Caco-2 (cell line): ENCODE measurements around the gene CEACAM7. TPM values are rescaled to one million over a fixed set of nuclear protein-coding genes. Genes with fewer than 3 reads are reported as not detected.

Source experiments
- BruUV-seq: library from RNA; stranded (reverse); fragments of 400-500 nt; replicated peaks from 2 replicates; lab custom pipeline; 2021; lab: Mats Ljungman, UMichigan
- CTCF ChIA-PET: fragments of 300-600 bp; sonication (Branson Sonifier 250); formaldehyde crosslinking; loops from one replicate; lab custom pipeline; 2022; ENCODE audit warnings: antibody characterized with exemption; lab: Charles Lee
- POLR2A ChIA-PET: fragments of 300-600 bp; sonication (Branson Sonifier 250); formaldehyde crosslinking; loops from one replicate; lab custom pipeline; 2022; ENCODE audit warnings: antibody characterized with exemption; lab: Charles Lee
- DNase-seq, 2 experiments: peaks; one replicate each; pipeline versions ENCODE4 v3.0.0 to v3.0.0-alpha.2; 2020 to 2022
- H3K27me3 ChIP-seq: replicated peaks from 2 replicates; pipeline ENCODE4 v1.6.0; 2011; ENCODE audit warnings: low read length; ENCODE audit not compliant: control insufficient read depth, insufficient read depth
- H3K36me3 ChIP-seq: 2 replicates; pipeline ENCODE4 v1.5.1; 2011; ENCODE audit warnings: low read length; ENCODE audit not compliant: control insufficient read depth, insufficient read depth
- H3K4me1 ChIP-seq: fragments of 250-450 bp; sonication (Bioruptor Pico); 2 replicates; pipeline ENCODE4 v1.5.1; 2020; ENCODE audit warnings: mild to moderate bottlenecking
- H3K4me3 ChIP-seq: 2 replicates; pipeline ENCODE4 v1.5.1; 2011; ENCODE audit warnings: low read depth, mild to moderate bottlenecking, control low read depth, low read length
- H3K9me3 ChIP-seq: fragments of 250-450 bp; sonication (Bioruptor Pico); 2 replicates; pipeline ENCODE4 v1.5.1; 2020; ENCODE audit warnings: mild to moderate bottlenecking, moderate library complexity
- H3K27ac Mint-ChIP-seq: one replicate; pipeline ENCODE4 v1.8.0; 2022; ENCODE audit warnings: mixed read lengths; ENCODE audit not compliant: unreplicated experiment
- H3K27me3 Mint-ChIP-seq: one replicate; pipeline ENCODE4 v1.8.0; 2022; ENCODE audit warnings: mixed read lengths; ENCODE audit not compliant: insufficient read depth, unreplicated experiment
- H3K36me3 Mint-ChIP-seq: one replicate; pipeline ENCODE4 v1.8.0; 2022; ENCODE audit warnings: mild to moderate bottlenecking, mixed read lengths; ENCODE audit not compliant: insufficient read depth, unreplicated experiment
- H3K4me1 Mint-ChIP-seq: one replicate; pipeline ENCODE4 v1.8.0; 2022; ENCODE audit warnings: low read depth, mixed read lengths; ENCODE audit not compliant: unreplicated experiment
- H3K4me3 Mint-ChIP-seq: one replicate; pipeline ENCODE4 v1.8.0; 2022; ENCODE audit warnings: mild to moderate bottlenecking, moderate library complexity, mixed read lengths; ENCODE audit not compliant: unreplicated experiment
- H3K9me3 Mint-ChIP-seq: one replicate; pipeline ENCODE4 v1.8.0; 2022; ENCODE audit warnings: mixed read lengths; ENCODE audit not compliant: unreplicated experiment
- intact Hi-C: fragments of 100-400 bp; cut with micrococcal nuclease; formaldehyde crosslinking; loops from one replicate; pipeline ENCODE4 v1.10.0; 2022; ENCODE audit not compliant: unreplicated experiment
- total RNA-seq: library from RNA; stranded (reverse); gene quantifications from 2 replicates; pipeline ENCODE4 v1.2.3, GENCODE V29; 2022
- TF ChIP-seq, protein P1 (sequence below), 2 experiments: fragments of 200-600 bp in 1 of 2; IDR thresholded peaks; 1 replicate in 1 of 2; 2 replicates in 1 of 2; pipeline versions ENCODE4 v1.5.1 to v1.8.0; 2011 to 2022; ENCODE audit warnings: antibody characterized with exemption in 1 of 2, control low read depth in 1 of 2, inconsistent platforms in 1 of 2, low read depth in 1 of 2, low read length in 1 of 2, mild to moderate bottlenecking in 1 of 2, moderate library complexity in 1 of 2; ENCODE audit not compliant: insufficient read depth in 1 of 2, severe bottlenecking in 1 of 2, unreplicated experiment in 1 of 2

CEACAM7 gene
- total RNA-seq, 1 experiment from 2014 or later: not detected

DNA sequence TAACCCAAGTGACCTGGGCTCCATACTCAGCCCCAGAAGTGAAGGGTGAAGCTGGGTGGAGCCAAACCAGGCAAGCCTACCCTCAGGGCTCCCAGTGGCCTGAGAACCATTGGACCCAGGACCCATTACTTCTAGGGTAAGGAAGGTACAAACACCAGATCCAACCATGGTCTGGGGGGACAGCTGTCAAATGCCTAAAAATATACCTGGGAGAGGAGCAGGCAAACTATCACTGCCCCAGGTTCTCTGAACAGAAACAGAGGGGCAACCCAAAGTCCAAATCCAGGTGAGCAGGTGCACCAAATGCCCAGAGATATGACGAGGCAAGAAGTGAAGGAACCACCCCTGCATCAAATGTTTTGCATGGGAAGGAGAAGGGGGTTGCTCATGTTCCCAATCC, 6.1 kb upstream of the CEACAM7 start:
- no peak overlapping the region for H3K27ac Mint-ChIP-seq
- 0 out of 2 replicates have a peak, but pooled peaks cover 4% of the 10 kb centered on the region for H3K9me3 ChIP-seq
- no peaks in the 10 kb centered on the region for H3K36me3 Mint-ChIP-seq
- intact Hi-C loops: no loop called here
- no TSS peak for BruUV-seq
- CTCF ChIA-PET: no interaction called here
- peaks cover 5% of the 10 kb centered on the region; the same call in 1 of the 2 replicates for H3K4me1 ChIP-seq
- peaks cover 4% of the 10 kb centered on the region for H3K27me3 Mint-ChIP-seq
- H3K4me1 Mint-ChIP-seq: peaks cover 18% of the 10 kb centered on the region
- POLR2A ChIA-PET: no interaction called here
- DNase-seq: no peak
- H3K4me3 Mint-ChIP-seq: no peak overlapping the region
- no peak overlapping the region for H3K4me3 ChIP-seq
- TF ChIP-seq, protein P1, sequence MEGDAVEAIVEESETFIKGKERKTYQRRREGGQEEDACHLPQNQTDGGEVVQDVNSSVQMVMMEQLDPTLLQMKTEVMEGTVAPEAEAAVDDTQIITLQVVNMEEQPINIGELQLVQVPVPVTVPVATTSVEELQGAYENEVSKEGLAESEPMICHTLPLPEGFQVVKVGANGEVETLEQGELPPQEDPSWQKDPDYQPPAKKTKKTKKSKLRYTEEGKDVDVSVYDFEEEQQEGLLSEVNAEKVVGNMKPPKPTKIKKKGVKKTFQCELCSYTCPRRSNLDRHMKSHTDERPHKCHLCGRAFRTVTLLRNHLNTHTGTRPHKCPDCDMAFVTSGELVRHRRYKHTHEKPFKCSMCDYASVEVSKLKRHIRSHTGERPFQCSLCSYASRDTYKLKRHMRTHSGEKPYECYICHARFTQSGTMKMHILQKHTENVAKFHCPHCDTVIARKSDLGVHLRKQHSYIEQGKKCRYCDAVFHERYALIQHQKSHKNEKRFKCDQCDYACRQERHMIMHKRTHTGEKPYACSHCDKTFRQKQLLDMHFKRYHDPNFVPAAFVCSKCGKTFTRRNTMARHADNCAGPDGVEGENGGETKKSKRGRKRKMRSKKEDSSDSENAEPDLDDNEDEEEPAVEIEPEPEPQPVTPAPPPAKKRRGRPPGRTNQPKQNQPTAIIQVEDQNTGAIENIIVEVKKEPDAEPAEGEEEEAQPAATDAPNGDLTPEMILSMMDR (IDR thresholded peaks at IDR 0.05; ENCODE audit: insufficient read depth in 1 of 2, low read depth in 1 of 2, low read length in 1 of 2, severe bottlenecking in 1 of 2, unreplicated experiment in 1 of 2): no peak
- no peaks in the 10 kb centered on the region for H3K9me3 Mint-ChIP-seq
- H3K27me3 ChIP-seq: no peaks in the 10 kb centered on the region
- no peaks in the 10 kb centered on the region for H3K36me3 ChIP-seq

DNA sequence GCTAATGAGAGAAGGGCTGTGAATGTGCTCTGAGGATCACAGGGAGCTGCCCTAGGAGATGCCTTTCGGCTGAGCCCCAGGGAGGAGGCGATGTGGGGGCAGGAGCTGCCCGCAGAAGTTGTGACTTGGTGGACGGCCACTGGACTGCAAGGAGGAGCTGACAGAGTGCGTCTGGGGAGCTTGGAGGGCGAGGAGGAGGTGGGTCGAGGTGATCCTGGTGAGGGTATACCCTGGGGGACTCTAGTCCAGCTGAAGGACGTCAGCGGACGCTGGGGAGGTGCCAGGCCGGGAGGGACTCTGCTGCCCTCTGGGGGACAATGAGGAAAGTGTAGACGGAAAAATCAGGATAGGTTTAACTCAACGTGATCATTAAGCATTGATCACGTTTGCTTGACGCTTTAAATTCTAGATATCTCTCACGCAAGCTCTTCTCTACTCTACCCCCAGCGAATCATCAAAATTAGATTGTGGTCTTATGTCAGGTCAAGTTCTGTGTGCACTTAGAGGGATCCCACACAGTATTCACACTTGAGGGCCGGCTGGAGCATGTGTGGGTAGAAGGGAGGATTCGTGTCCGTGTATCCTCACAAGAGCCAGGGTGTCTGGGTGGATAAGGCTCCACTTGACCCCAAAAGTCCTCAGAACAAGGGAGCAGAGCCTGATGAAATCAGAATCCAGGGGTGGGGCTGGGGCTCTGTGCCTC, 3.3 kb upstream of the CEACAM7 start:
- Mint-ChIP-seq H3K27me3 (peaks cover 3% of the 10 kb centered on the region), H3K4me3 (no peak overlapping the region), H3K4me1 (peaks cover 5% of the 10 kb centered on the region), H3K36me3 (no peaks in the 10 kb centered on the region), H3K9me3 (no peaks in the 10 kb centered on the region), H3K27ac (no peak overlapping the region)
- ChIA-PET CTCF (interaction anchor here (0.5 to 1.4 kb wide), 2 partner anchors 50 to 62 kb away, joined by 4 to 8 read pairs; no protein-coding TSS in a partner anchor), POLR2A (no interaction called here)
- H3K27me3 ChIP-seq: no peaks in the 10 kb centered on the region
- no TSS peak for BruUV-seq
- TF ChIP-seq, protein P1 (IDR thresholded peaks at IDR 0.05; ENCODE audit: insufficient read depth in 1 of 2, low read depth in 1 of 2, low read length in 1 of 2, severe bottlenecking in 1 of 2, unreplicated experiment in 1 of 2): peak; percentile 65 to 66
- H3K36me3 ChIP-seq: no peaks in the 10 kb centered on the region
- H3K4me3 ChIP-seq: no peak overlapping the region
- peak in 1 of 2 experiments; percentile 41 for DNase-seq
- no peaks in the 10 kb centered on the region for H3K4me1 ChIP-seq
- 0 out of 2 replicates have a peak, but pooled peaks cover 4% of the 10 kb centered on the region for H3K9me3 ChIP-seq
- intact Hi-C loops: no loop called here

DNA sequence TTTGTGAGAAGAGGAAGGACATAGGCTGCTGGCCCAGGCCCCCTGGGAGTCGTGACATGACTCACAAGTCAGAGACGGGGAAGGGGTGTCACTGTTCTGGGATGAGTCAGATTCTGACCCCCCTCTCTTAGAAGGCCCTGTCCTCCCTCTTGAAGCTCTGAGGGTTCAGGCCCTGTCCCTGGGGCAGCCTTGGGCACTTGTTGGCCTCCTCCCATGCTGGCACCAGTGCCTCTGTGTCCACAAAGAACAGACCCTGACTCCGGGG, 2.7 kb upstream of the CEACAM7 start:
- DNase-seq: no peak
- intact Hi-C loops: no loop called here
- TF ChIP-seq, protein P1 (IDR thresholded peaks at IDR 0.05; ENCODE audit: insufficient read depth in 1 of 2, low read depth in 1 of 2, low read length in 1 of 2, severe bottlenecking in 1 of 2, unreplicated experiment in 1 of 2): no peak
- no TSS peak for BruUV-seq
- H3K36me3 Mint-ChIP-seq: no peaks in the 10 kb centered on the region
- no peak overlapping the region for H3K27ac Mint-ChIP-seq
- ChIA-PET POLR2A (no interaction called here), CTCF (interaction anchor here (1.4 kb wide), 1 partner anchor 49 kb away, joined by 8 read pairs; no protein-coding TSS in a partner anchor)
- H3K4me1 ChIP-seq: no peaks in the 10 kb centered on the region
- H3K4me1 Mint-ChIP-seq: peaks cover 5% of the 10 kb centered on the region
- H3K27me3 ChIP-seq: no peaks in the 10 kb centered on the region
- no peaks in the 10 kb centered on the region for H3K36me3 ChIP-seq
- no peaks in the 10 kb centered on the region for H3K9me3 Mint-ChIP-seq
- H3K4me3 Mint-ChIP-seq: no peak overlapping the region
- H3K9me3 ChIP-seq: 0 out of 2 replicates have a peak, but pooled peaks cover 4% of the 10 kb centered on the region
- no peak overlapping the region for H3K4me3 ChIP-seq
- no peaks in the 10 kb centered on the region for H3K27me3 Mint-ChIP-seq
